ENCODE results near the gene OR9G1. TPM values are rescaled to one million over a fixed set of nuclear protein-coding genes. Genes with fewer than 3 reads are reported as not detected.

OR9G1 gene
- total and polyA plus RNA-seq, 2 of the 8 experiments (the other 6 are each of a cell fraction or from before 2014, with no cell fraction given), result not detected

GRCh38 chr11:56700242-56700913 is 1.5 kb downstream of the OR9G1 start:
- H4K5ac ChIP-seq (ENCODE audit: insufficient read length, low read depth, low read length), result no peak overlapping the region
- H3K27ac ChIP-seq (ENCODE audit: low read depth, low read length), result no peak overlapping the region
- no peak overlapping the region for H3K18ac ChIP-seq (ENCODE audit: extremely low read depth, low read length)
- H2BK15ac ChIP-seq (ENCODE audit: low read length), result no peak overlapping the region
- DNase-seq (ENCODE audit: low read depth in 1 of 2, low spot score in 2 of 2) (no peak), FAIRE-seq (peak; percentile 88)
- no peak overlapping the region for H3K9ac ChIP-seq (replicated peaks in 1 of 4; ENCODE audit: extremely low read depth in 1 of 4, low read depth in 3 of 4, low read length in 3 of 4)
- no peak overlapping the region for H3K4me3 ChIP-seq (ENCODE audit: extremely low read depth in 1 of 4, insufficient read depth in 2 of 4, low read depth in 3 of 4, low read length in 4 of 4)
- no peaks in the 10 kb centered on the region for H3K27me3 ChIP-seq (replicated peaks in 1 of 4; ENCODE audit: control insufficient read depth in 3 of 4, extremely low read depth in 1 of 4, insufficient read depth in 3 of 4, low read length in 3 of 4)
- no peak overlapping the region for H3K23ac ChIP-seq (ENCODE audit: insufficient read length)
- no peak overlapping the region for H3K4ac ChIP-seq (replicated peaks; ENCODE audit: insufficient read length, low read depth, low read length)
- no peaks in the 10 kb centered on the region for H3K79me1 ChIP-seq (ENCODE audit: low read depth, low read length)
- H3K23me2 ChIP-seq (ENCODE audit: low read depth, low read length), result no peaks in the 10 kb centered on the region
- H2BK120ac ChIP-seq (replicated peaks; ENCODE audit: low read depth, low read length), result no peak overlapping the region
- H3K4me2 ChIP-seq (ENCODE audit: insufficient read depth in 1 of 2, low read depth in 2 of 2, low read length in 2 of 2), result no peak overlapping the region
- ChIA-PET CTCF (ENCODE audit: partially characterized antibody) (interaction anchor here (0.6 to 1.6 kb wide), 4 partner anchors 22 to 76 kb away, joined by 3 to 6 read pairs (median 4); no protein-coding TSS in a partner anchor), POLR2A (ENCODE audit: partially characterized antibody) (no interaction called here)
- H3K9me3 ChIP-seq (ENCODE audit: insufficient read depth in 2 of 2, low read depth in 1 of 2, low read length in 1 of 2), result no peaks in the 10 kb centered on the region
- H2BK20ac ChIP-seq (ENCODE audit: low read length), result no peak overlapping the region
- no peaks in the 10 kb centered on the region for H3K36me3 ChIP-seq (ENCODE audit: control insufficient read depth in 2 of 4, insufficient read depth in 4 of 4, low read length in 3 of 4)
- 72% methylated on average over 10 of the region's 10 CpGs; no CpG with 5 or more reads in 1 of the 2 experiments for WGBS, 2 experiments (ENCODE audit: extremely low coverage in 1 of 2, insufficient coverage in 1 of 2, insufficient read length in 1 of 2, insufficient replicate concordance in 2 of 2, low coverage in 1 of 2, low lambda C conversion rate in 2 of 2, missing lambda C conversion rate in 1 of 2)
- no peak overlapping the region for H2AK5ac ChIP-seq (ENCODE audit: low read depth, low read length)
- H4K8ac ChIP-seq (ENCODE audit: extremely low read depth, insufficient read depth, low read length), result no peak overlapping the region
- H3K14ac ChIP-seq (ENCODE audit: insufficient read length), result no peak overlapping the region
- no peak overlapping the region for H4K91ac ChIP-seq (replicated peaks; ENCODE audit: insufficient read length, low read length)
- no peak overlapping the region for H3K56ac ChIP-seq (replicated peaks; ENCODE audit: insufficient read length, low read depth, low read length)
- H4K20me1 ChIP-seq (replicated peaks in 1 of 2; ENCODE audit: control insufficient read depth in 1 of 2, insufficient read depth in 2 of 2, low read length in 2 of 2), result no peaks in the 10 kb centered on the region
- no peaks in the 10 kb centered on the region for H3K79me2 ChIP-seq (ENCODE audit: control insufficient read depth in 1 of 2, insufficient read depth in 2 of 2, low read length in 2 of 2)
- H2AFZ ChIP-seq (ENCODE audit: low read length), result peak overlapping the region; percentile 81; the same call in 1 of the 2 replicates
- no peak overlapping the region for H2BK12ac ChIP-seq (ENCODE audit: low read depth, low read length)
- H3K4me1 ChIP-seq (replicated peaks in 1 of 4; ENCODE audit: control insufficient read depth in 3 of 4, insufficient read depth in 4 of 4, low read length in 3 of 4), result no peaks in the 10 kb centered on the region
- TF ChIP-seq JUN (IDR thresholded peaks at IDR 0.05; ENCODE audit: low read depth, low read length) (no peak), EGR1 (IDR thresholded peaks at IDR 0.05; ENCODE audit: borderline replicate concordance, low read depth, low read length) (no peak), CHD2 (IDR thresholded peaks at IDR 0.05; ENCODE audit: low read length) (no peak), RXRA (IDR thresholded peaks at IDR 0.05; ENCODE audit: insufficient read depth, low read depth, low read length) (no peak), GABPA (IDR thresholded peaks at IDR 0.05; ENCODE audit: borderline replicate concordance, insufficient read depth, low read length) (no peak)
- H2BK5ac ChIP-seq (ENCODE audit: low read depth, low read length), result no peak overlapping the region

Data from H1 (cell line).